Right atrium auricular region (tissue), 2 donors: Measurements from ENCODE around the gene NSFL1C. TPM values are rescaled to one million over a fixed set of nuclear protein-coding genes. Genes with fewer than 3 reads are reported as not detected.

Experiments
- DNase-seq: peaks from one replicate; pipeline ENCODE4 v3.0.0-alpha.2; 2019; ENCODE audit warnings: low spot score
- H3K27ac ChIP-seq, 2 donors: fragments of 200-600 bp; sonication (generic); 1 replicate in 1 of 2; 2 replicates in 1 of 2; pipeline ENCODE4 v1.5.1; 2016 to 2019
- H3K27me3 ChIP-seq, 2 donors: fragments of 200-600 bp; sonication (generic); one replicate each; pipeline versions ENCODE4 v1.5.1 to v1.6.0; 2017 to 2019
- H3K36me3 ChIP-seq: fragments of 200-600 bp; sonication (generic); one replicate; pipeline ENCODE4 v1.5.1; 2016
- H3K4me1 ChIP-seq, 2 donors: fragments of 200-600 bp; sonication (generic); one replicate each; pipeline versions ENCODE4 v1.5.1 to v1.6.0; 2017 to 2019
- H3K4me3 ChIP-seq, 2 donors: fragments of 200-600 bp; sonication (generic); 1 replicate in 1 of 2; 2 replicates in 1 of 2; pipeline ENCODE4 v1.5.1; 2017 to 2019; ENCODE audit warnings: mild to moderate bottlenecking in 1 of 2, moderate library complexity in 1 of 2
- H3K9me3 ChIP-seq, 2 donors: fragments of 200-600 bp; sonication (generic); one replicate each; pipeline ENCODE4 v1.5.1; 2019
- CTCF ChIP-seq, 2 donors: fragments of 200-600 bp; sonication (generic); IDR thresholded peaks; one replicate each; pipeline ENCODE4 v1.5.1; 2019; ENCODE audit warnings: antibody characterized with exemption in 2 of 2
- total RNA-seq, 2 donors: library from RNA; depleted of rRNA; stranded (reverse); fragments of >200 nt; gene quantifications; one replicate each; pipeline ENCODE4 v1.1.0, GENCODE V29; 2016

Gene NSFL1C
- total RNA-seq, 2 donors from 2014 or later: 28.5 to 34.3 TPM

- Histone ChIP-seq H3K36me3 (no peaks in the 10 kb centered on the region), H3K27me3 (no peaks in the 10 kb centered on the region), H3K9me3 (peaks cover 0 to 13% of the 10 kb centered on the region in 2 donors), H3K27ac (no peak overlapping the region), H3K4me3 (no peak overlapping the region), H3K4me1 (no peaks in the 10 kb centered on the region)
- no peak for TF ChIP-seq CTCF (IDR thresholded peaks at IDR 0.05)
- no peak for DNase-seq
Observed at GRCh38 chr20:1418350-1418749, 48.3 kb downstream of the NSFL1C start.

- H3K27me3 ChIP-seq: no peaks in the 10 kb centered on the region
- no peak overlapping the region for H3K4me3 ChIP-seq
- H3K27ac ChIP-seq: no peak overlapping the region
- DNase-seq: no peak
- no peak for TF ChIP-seq CTCF (IDR thresholded peaks at IDR 0.05)
- peaks cover 0 to 13% of the 10 kb centered on the region in 2 donors for H3K9me3 ChIP-seq
- H3K36me3 ChIP-seq: no peaks in the 10 kb centered on the region
- no peaks in the 10 kb centered on the region for H3K4me1 ChIP-seq
Observed at GRCh38 chr20:1417790-1418189, 48.9 kb downstream of the NSFL1C start.

- TF ChIP-seq CTCF (IDR thresholded peaks at IDR 0.05): no peak
- H3K4me3 ChIP-seq: no peak overlapping the region
- H3K27me3 ChIP-seq: no peaks in the 10 kb centered on the region
- no peak for DNase-seq
- no peaks in the 10 kb centered on the region for H3K36me3 ChIP-seq
- H3K4me1 ChIP-seq: no peaks in the 10 kb centered on the region
- H3K9me3 ChIP-seq: peaks cover 0 to 13% of the 10 kb centered on the region in 2 donors
- no peak overlapping the region for H3K27ac ChIP-seq
Observed at GRCh38 chr20:1417273-1417672, 49.4 kb downstream of the NSFL1C start.

- Histone ChIP-seq H3K4me1 (no peaks in the 10 kb centered on the region), H3K9me3 (peaks cover 0 to 22% of the 10 kb centered on the region in 2 donors), H3K4me3 (no peak overlapping the region), H3K27me3 (no peaks in the 10 kb centered on the region), H3K27ac (no peak overlapping the region), H3K36me3 (no peaks in the 10 kb centered on the region)
- TF ChIP-seq CTCF (IDR thresholded peaks at IDR 0.05): no peak
- no peak for DNase-seq
Observed at GRCh38 chr20:1415667-1416468, 50.8 kb downstream of the NSFL1C start.

- DNase-seq: no peak
- no peak for TF ChIP-seq CTCF (IDR thresholded peaks at IDR 0.05)
Observed at GRCh38 chr20:1414982-1415381, 51.7 kb downstream of the NSFL1C start.

GRCh38 chr20:1405801-1406200 is 60.8 kb downstream of the NSFL1C start:
- Histone ChIP-seq H3K36me3 (no peaks in the 10 kb centered on the region), H3K27me3 (no peaks in the 10 kb centered on the region), H3K4me1 (no peaks in the 10 kb centered on the region), H3K4me3 (no peak overlapping the region), H3K27ac (no peak overlapping the region), H3K9me3 (no peaks in the 10 kb centered on the region)
- DNase-seq: no peak
- TF ChIP-seq CTCF (IDR thresholded peaks at IDR 0.05): no peak

More at GRCh38 chr20:1414982-1415381, 51.7 kb downstream of the NSFL1C start:
- Histone ChIP-seq H3K4me3 (no peak overlapping the region), H3K4me1 (no peaks in the 10 kb centered on the region), H3K27me3 (no peaks in the 10 kb centered on the region), H3K9me3 (peaks cover 0 to 13% of the 10 kb centered on the region in 2 donors), H3K36me3 (no peaks in the 10 kb centered on the region), H3K27ac (no peak overlapping the region)
